Stimulated activated naive CD4-positive, alpha-beta T cell (primary cell): ENCODE data around the gene CRYAB.
"Not testable (repeated sequence)": the region's sequence is repeated elsewhere in the genome, so short reads cannot be mapped to it uniquely, and the experiment has no call there.

Experiments
- DNase-seq, 6 experiments: peaks; one replicate each; lab custom pipeline; 2025; lab: John Stamatoyannopoulos, UW

CRYAB gene

GRCh38 chr11:111906680-111907079, 4.9 kb downstream of the CRYAB start:
- DNase-seq, result no peak

DNA sequence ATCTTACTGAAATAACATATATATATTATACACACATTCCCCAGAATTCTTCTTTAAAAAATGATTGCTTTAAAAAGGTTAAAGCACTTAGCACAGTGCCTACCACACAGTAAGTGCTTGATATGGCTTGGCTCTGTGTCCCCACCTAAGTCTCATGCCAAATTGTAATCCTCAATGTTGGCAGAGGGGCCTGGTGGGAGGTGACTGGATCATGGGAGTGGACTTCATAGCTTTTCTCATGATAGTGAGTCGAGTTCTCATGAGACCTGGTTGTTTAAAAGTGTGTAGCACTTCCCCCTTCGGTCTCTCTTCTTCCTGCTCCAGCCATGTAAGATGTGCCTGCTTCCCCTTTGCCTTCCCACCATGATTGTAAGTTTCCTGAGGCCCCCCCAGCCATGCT, 6.2 kb downstream of the CRYAB start:
- no peak for DNase-seq

DNA sequence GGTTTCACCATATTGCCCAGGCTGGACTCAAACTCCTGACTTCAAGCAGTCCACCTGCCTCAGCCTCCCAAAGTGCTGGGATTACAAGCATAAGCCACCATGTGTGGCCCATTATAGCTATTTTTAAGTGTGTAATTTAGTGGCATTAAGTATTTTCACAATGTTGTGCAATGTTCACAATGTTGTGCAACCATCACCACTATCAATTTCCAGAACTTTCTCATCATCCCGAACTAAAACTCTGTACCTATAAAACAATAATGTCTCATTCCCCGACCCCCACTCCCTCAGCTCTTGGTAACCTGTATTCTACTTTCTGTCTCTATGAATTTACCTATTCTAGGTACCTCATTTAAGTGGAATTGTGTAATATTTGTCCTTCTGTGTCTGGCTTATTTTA, 24.7 kb downstream of the CRYAB start:
- no peak for DNase-seq

GRCh38 chr11:111886032-111886431, 25.5 kb downstream of the CRYAB start:
- DNase-seq, result no peak

- DNase-seq, result not testable (repeated sequence)
Measured at GRCh38 chr11:111885053-111885452, 26.5 kb downstream of the CRYAB start.

DNA sequence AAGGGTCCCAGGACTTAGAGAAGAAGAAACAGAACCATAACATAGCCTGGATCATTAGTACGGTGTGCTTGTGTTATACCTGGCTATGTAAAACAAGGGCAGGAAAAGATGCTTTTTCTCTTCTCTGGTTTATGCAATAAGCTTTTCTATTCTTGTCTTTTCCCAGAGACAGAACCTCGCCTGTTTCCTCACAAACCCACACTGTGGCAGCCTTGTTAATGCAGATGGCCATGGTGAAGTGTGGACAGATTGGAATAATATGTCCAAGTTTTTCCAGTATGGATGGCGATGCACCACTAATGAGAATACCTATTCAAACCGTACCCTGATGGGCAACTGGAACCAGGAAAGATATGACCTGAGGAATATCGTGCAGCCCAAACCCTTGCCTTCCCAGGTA, 29.4 kb downstream of the CRYAB start:
- no peak for DNase-seq

DNA sequence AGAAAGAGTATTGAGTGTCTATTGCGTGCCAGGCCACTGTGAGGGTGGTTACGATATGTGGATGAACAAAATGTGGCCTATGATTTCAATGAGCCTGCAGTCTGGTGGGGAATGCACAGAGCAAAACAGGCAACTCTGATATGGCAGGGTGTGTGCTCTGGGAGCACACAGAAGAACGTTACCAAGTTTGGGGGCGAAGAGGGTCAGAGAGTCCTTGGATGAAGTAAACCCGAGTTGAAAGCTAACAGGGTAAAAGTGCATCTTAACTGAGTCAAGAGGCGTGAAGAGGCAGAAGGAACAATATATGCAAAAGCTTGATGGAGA, 32.0 kb downstream of the CRYAB start:
- no peak for DNase-seq

GRCh38 chr11:111878849-111879636, 32.5 kb downstream of the CRYAB start, which contains the start of the genes CFAP68 and FDXACB1:
Gene CFAP68, plus strand, starts transcription at chr11:111879541. Its CDS starts 20 bp downstream, at chr11:111879561.
Gene FDXACB1, minus strand, starts transcription at chr11:111879165. Its CDS starts 33 bp downstream, at chr11:111879132.
- peak; percentile 94 to 100 (median 98) for DNase-seq

GRCh38 chr11:111878385-111878848, 33.2 kb downstream of the CRYAB start:
- no peak for DNase-seq

- no peak for DNase-seq
Measured at GRCh38 chr11:111871693-111872161, 39.8 kb downstream of the CRYAB start.

- peak; percentile 76 to 93 (median 84) for DNase-seq
Measured at GRCh38 chr11:111870886-111871692, 40.5 kb downstream of the CRYAB start, which contains the start of gene ALG9. Gene ALG9, minus strand, starts transcription at chr11:111871581. Its CDS starts 99 bp downstream, at chr11:111871482.

DNA sequence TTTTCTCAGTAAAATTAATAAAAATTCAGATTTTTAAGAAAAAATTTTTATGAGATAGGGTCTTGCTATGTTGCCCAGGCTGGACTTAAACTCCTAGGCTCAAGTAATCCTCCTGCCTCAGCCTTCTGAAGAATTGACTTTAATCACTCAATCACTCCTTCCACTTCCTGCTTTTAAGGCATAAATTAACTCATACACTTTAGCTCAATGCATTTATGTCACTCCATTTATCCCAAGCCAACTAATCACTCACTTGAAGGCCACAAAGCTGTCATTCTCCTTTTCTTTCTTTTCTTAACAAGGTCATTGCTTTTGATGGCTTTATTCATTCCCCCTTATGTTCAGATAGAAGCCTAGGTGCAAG, 41.1 kb downstream of the CRYAB start:
- no peak for DNase-seq

GRCh38 chr11:111870113-111870512, 41.5 kb downstream of the CRYAB start:
- no peak for DNase-seq

DNA sequence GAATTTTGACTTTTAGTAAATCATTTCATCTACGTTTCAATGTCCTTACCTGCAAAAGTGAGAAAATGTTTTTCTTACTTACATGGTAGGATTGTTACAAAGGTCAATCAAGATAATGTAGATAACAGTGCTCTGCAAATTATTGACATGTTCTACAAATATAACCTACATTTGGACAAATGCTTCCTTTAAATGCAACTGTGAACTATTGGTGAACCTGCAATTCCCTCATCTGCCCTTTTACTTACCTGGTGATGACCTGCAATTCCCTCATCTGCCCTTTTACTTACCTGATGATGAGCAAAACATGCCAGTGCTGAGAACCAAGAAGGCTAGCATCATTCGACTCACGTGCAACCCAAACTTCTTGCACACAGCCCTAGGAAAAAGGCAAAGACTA, 51.3 kb downstream of the CRYAB start:
- no peak for DNase-seq
